ENCODE data around the gene DBET.
"Not testable (repeated sequence)": the region's sequence is repeated elsewhere in the genome, so short reads cannot be mapped to it uniquely, and the experiment has no call there.

DBET gene

DNA sequence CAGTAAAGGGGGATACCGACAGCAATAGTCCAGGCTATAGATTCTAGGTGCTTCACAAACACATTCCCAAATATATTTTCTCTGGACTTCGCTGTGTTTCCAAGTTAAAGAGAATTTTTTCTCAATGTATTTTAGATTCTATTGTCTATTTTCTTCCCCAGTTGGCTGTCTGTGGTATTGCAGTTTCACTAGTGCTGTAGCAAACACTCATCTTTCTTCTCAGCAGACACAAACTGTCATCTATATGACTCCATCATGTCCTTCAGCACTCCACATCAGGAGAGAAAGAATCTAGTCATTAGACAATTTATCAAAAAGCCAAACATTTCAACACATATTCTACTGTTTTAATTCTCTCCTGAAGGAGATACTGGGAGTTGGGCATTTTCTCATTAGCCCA is at the start of gene DBET:
Gene DBET (plus strand): TSS at position 161 of the 400 bp plus-strand sequence.
- DNase-seq (ENCODE audit: low spot score): not testable (repeated sequence)

DNA sequence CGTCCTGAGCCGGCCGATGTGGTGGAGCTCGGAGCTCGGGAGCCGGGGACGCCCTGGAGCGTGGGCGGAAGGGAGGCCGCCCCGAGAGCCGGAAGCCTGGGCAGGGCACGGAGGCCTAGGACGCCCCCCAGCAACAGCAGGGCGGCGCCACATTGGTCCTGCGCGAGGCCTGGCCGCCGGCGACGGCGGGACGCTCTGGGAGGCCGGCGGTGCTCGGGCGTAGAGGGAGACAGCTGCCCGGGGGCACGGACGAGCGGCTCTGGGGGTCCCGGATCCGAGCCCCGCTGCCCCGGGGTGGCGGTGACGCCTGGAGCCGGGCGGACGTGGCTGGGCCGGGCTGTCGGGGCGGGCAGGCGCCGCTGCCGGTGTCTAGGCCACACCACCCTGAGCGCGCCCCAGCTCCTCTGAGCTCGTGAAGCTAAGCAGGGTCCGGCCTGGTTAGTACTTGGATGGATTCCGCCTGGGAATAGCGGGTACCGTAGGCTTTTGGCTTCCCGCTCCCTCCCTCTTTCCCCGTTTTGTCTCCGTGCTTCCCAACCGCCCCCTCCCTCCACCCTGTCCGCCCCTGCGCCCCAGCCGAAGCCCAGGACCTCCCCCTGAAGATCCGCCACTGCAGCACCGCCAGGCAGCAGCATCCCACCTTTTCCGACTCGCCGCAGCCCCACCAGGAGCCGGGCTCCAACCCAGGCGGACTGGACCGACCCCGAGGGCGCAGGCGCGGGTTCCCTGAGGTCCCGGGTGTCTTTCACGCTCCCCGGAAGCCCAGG is 49.3 kb upstream of the DBET start:
- DNase-seq (ENCODE audit: low spot score): no peak

DNA sequence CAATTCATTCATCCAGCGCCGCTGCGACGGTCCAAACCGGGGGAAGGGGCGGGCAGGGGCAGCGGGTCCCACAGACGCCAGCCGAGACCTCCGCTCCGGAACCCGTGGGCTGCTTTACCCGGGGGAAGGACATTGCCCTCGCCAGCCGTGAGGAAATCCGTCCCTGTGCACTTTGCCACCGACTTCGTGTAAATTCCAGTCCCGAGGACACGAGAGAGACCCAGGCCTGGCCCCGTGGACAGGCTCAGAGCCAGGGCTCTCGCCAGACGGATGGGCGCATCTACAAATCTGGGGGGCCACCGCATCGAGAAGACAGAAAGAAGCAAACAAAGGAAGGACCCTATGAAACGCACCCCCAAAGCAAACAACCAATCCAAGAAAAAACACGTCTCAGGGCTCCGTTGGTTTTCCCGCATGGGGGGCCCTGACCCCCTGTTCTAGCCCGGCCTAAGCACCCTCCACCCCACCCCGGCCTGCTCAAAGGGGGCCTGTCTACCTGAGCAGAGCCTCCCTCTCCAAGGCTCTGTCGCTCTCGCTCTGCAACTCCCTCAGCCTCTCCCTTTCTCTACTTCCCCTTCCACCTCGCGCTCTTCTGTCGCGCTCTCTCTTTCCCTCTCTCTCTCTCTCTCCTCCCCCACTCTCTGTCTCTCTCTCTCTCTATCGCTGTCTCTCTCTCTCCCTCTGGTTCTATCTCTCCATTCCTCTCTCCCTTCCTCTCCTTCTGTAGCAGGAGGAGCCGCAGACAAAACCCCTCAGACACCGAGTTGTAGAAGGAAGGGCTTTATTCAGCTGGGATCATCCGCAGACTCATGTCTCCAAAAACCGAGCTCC is 48.5 kb upstream of the DBET start:
- no peak for DNase-seq (ENCODE audit: low spot score)

DNA sequence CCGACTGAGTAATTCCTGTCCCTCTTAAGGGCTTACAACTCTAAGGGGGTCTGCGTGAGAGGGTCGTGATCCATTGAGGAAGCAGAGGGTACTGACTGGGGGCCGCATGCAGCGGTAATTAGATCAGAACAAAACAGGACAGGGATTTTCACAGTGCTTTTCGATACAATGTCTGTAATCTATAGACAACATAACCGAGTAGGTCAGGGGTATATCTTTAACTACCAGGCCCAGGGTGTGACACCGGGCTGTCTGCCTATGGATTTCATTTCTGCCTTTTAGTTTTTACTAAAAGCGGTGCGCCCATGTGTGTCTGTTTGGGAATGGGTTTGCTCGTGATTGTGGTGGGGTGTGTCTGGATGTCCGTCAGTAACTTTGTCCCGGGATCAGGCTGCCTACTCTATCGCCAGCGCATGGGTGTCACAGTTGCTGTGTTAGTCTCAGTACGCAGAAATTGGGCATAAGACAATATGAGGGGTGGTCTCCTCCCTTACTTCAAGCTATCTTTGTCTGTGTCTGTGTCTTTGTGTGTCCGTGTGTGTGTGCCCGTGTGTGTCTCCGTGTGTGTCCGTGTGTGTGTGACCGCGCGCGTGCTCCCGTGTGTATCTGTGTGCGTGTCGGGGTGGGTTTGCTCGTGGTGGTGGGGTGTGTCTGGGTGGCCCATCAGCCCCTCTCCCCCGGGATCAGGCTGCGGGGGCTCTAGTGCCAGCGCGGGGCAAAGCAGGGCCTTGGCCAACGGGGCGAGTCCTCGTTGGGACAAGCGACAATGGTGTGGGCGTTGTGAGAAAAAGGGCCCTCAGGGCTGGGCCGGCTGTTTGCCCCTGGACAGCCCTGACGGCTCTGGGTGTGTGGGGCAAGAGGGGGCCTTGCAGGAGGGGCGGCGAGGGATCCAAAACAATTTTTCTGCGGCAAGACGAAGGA is 47.7 kb upstream of the DBET start:
- no peak for DNase-seq (ENCODE audit: low spot score)

DNA sequence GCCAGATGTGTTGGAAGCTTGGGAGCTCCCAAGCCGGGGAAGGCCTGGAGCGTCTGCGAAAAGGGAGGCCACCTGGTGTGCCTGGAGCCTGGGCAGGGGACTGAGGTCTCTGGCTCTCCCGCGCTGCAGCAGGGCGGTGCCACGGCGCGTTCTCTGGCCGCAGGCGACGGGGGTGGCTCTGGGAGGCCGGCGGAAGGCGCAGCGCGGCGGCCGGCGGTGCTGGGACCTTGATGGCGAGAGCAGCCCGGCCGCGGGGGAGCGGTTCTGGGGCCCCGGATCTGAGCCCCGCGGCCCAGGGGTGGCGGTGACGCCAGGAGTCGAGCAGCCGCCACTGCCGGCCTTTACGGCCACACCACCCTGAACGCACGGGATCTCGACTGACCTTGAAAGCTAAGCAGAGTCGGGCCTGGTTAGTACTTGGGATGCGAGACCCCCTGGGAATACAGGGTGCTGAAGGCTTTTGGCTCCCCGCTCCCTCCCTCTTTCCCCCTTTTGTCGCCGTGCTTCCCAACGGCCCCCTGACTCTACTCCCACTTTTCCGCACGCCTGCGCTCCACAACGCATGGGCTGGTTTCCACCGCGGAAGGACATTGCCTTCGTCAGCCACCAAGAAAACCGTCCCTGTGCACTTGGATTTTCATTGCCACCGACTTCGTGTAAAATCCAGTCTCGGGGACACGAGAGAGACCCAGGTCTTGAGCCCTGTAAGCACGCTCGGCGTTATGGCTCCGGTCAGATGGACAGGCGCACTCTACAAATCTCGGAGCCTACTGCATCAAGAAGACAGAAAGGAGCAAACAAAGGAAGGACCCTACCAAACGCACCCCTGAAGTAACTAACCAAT is 46.7 kb upstream of the DBET start:
- no peak for DNase-seq (ENCODE audit: low spot score)

DNA sequence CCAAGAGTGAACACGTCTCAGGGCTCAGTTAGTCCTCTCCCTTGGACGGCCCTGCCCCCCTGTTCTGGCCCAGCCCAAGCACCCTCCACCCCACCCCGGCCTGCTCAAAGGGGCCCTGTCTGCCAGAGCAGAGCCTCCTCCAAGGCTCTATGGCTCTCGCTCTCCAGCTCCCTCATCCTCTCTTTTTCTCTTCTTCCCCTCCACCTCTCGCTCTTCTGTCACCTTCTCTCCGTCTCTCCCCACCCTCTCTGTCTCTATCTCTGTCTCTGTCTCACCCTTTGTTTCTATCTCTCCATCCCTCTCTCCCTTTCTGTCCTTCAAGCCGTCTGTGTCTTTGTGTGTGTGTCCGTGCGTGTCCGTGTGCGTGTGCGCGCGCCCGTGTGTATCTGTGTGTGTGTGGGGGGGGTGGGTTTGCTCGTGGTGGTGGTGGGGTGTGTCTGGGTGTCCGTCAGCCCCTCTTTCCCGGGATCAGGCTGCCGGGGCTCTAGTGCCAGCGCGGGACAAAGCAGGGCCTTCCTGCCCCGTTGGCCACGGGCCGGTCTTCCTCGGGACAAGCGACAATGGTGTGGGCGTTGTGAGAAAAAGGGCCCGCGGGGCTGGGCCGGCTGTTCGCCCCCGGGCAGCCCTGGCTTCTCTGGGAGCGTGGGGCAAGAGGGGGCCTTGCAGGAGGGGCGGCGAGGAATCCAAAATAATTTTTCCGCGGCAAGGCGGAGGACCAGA is 45.9 kb upstream of the DBET start:
- no peak for DNase-seq (ENCODE audit: low spot score)

DNA sequence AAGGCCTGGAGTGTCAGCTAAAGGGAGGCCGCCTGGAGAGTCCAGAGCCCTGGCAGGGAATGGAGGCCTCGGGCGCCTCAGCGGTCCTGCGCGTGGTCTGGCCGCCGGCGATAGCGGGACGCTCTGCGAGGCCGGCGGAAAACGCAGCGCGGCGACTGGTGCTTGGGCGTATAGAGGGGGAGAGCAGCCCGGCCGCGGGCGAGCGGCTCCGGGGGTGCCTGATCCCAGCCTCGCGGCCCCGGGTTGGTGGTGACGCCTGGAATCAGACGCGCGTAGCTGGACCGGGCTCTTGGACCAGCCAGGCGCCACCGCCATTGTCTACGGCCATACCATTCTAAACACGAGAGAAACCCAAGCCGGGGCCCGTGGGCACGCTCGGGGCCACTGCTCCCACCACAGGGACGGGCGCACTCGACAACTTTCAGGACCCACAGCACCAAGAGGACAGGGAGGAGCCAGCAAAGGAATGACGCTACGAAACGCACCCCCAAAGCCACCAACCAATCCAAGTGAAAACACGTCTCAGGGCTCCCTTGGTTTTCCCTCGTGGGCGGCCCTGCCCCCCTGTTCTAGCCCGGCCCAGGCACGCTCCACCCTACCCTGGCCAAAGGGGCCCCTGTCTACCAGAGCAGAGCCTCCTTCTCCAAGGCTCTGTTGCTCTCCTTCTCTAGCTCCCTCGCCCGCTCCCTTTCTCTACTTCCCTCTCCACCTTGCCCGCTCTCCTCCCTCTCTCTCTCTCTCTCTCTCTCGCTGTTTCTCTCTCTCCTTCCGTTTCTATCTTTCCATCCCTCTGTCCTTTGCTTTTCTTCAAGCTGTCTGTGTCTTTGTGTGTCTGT is 45.1 kb upstream of the DBET start:
- no peak for DNase-seq (ENCODE audit: low spot score)

DNA sequence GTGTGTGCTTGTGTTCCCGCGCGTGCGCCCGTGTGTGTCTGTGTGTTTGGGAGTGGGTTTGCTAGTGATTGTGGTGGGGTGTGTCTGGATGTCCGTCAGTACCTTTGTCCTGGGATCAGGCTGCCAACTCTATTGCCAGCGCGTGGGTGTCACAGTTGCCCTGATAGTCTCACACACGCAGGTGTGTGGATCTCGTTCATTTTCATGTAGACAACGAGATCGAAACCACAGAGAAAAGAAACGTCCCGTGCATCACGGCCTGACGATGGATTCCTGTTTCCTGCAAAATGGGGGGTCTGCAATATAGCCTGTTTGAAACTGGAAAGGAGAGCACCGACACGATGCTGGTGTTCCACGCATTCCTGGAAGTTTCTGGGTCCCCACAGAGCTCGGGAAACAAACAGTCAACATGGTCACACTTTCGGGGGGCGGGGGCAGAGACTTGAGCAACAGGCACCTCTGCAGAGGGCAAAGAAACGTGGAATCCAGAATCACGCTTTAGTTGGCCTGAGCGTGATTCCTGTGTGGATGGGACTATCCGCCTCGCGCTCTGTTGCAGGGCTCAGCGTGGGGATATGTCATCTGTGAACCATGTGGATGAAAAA is 44.3 kb upstream of the DBET start:
- not testable (repeated sequence) for DNase-seq (ENCODE audit: low spot score)

DNA sequence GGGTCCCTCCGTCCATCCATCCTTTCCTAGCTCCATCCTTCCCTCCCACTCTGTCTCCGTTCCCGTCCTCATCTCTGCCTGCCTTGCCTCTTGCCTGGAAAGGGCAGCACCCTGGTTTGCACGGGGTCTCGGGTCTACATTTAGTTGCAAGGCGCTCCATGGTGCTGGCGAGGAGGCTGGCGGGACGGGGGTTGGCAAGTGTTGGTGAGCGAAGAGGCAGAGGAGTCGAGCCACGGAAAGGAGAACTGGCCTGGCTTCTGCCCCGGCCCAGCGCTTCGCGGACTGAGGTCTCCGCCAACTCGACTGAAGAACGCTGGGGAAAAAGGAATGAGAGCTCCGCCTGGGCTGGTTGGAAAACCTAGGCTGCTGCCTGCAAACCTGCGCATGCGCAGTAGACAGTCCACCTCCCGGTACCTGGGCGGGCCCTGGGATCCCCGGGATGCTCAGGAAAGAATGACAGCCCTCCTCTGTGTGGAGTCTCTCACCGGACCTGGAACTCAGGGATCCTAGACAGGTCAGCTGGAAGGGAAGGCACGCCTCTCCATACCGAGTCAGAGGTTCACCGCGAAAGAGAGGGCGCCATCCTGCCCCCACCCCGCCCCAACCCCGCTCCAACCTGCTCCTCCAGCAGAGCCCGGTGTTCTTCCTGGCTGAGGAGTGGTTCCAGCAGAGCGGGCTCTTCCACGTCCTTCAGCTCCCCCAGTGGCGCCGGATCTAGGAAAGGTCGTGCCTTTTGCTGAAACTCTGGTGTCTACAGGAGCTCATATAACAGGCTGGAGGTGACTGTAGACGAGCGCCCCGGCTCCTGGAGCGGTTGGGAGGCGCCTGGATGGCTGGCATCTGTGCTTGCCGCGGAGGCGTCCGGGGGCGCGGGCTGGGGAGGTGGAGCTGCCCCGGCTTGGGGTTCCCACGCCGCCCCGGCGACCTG is 43.2 kb upstream of the DBET start:
- no peak for DNase-seq (ENCODE audit: low spot score)

DNA sequence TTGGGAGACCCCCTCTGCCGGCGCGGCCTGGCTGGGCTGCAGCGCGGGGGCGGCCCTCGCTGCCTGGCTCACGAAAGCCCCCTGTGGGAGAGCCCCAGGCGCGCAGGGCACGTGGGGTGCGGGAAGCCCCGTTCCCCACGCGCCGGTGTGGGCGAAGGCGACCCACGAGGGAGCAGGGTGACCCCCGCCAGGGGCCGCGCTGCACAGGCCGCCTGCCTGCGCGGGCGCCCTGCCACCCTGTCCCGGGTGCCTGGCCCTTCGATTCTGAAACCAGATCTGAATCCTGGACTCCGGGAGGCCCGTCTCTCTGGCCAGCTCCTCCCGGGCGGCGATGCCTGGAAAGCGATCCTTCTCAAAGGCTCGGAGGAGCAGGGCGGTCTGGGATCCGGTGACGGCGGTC is 42.3 kb upstream of the DBET start:
- not testable (repeated sequence) for DNase-seq (ENCODE audit: low spot score)

DNA sequence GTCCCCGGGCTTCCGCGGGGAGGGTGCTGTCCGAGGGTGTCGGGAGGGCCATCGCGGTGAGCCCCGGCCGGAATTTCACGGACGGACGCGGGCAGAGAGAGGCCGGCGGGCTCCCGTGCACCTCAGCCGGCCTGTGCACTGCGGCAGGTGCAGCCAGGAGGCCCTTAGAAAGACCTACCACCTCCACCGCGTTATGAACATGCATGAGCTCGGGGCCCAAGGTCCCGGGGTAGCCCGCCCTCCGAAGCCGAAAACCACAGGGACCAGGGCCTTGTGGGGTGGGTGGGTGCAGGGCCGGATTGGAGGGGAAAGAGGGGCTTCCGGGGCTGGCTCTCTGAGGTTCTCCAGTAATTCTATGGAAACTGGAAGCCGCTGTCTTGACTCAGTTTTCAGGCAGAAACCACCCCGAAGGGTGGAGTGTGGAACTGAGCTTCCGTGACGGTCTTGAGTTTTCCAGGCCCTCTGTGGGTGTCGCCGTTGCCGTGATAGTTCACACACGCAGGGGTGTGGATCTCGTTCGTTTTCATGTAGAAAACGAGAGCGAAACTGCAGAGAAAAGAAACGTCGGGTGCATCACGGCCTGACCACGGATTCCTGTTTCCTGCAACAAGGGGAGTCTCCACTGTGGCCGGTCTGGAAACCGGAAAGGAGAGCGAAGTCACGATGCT is 41.6 kb upstream of the DBET start:
- not testable (repeated sequence) for DNase-seq (ENCODE audit: low spot score)

DNA sequence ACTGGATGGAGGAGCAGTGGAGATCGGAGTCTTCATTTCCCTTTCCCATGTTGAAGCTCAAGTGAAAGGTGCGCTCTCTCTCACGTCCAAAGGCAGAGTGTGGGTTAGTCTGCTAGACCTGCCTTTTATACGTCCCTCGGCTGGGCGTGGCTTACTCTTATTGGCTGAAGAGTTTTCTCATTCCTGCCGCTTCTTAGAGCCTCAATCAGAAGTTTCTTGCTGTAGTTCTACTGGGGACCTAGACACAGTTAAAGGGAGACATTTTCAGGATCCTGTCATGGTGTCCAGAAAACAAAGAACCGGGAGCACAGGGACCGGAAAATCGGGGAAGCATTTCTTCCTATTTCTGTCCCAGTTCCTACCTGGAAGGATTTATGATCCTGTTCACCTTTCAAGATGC is 37.1 kb upstream of the DBET start, which contains the start of gene FRG2:
Gene FRG2 (minus strand): TSS at position 101 of the 400 bp plus-strand sequence. CDS start 52 bp downstream, at position 49.
- DNase-seq (ENCODE audit: low spot score): not testable (repeated sequence)

DNA sequence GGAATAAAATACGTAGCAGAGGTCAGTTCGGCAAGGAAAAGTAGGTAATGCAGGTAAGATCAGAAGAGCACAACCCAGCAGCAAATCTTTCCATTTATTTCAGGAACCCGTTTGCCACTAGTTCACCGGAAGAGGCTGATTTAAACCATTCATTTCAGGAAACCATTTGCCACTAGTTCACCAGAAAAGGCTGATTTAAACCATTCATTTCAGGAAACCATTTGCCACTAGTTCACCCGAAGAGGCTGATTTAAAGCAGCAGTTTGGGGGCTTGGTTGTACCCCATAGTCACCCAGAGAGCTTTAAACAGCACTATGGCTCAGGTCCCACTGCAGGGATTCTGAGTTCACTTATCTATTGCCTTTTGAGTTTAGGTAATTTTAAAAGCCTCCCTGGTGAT is 33.0 kb upstream of the DBET start:
- not testable (repeated sequence) for DNase-seq (ENCODE audit: low spot score)

DNA sequence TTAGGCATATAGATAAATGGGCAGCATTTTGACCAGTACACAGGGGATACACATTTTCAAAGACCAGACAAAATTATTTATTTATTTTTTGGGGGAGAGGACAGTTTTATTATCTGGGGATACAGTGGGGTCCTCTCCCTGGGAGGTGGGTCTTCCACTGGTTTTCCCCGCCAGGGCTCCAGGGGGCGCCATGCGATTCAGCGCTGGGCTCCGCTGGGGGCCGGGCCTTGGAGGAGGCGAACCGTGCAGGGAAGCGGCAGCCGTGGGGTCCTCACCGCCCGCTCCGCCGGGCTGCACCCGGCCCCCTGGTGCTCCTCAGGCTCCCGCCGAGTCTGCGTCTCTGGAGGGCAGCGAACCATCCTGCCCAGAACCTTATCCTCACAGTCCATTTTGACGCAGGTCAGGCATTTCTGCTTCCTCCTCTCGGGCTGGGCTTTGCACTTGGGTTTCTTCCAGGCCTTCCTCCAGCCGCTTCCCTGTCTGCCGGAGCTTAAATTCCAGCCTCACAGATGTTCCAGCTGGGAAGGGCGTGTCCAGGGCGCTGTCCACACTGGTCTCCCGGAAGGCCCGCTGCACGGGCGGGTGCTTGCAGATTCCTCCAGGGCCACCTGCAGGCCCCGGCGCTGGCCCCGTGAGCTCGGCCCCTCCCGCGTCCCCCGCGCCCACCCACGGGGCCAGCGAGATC is 26.5 kb upstream of the DBET start:
- not testable (repeated sequence) for DNase-seq (ENCODE audit: low spot score)

DNA sequence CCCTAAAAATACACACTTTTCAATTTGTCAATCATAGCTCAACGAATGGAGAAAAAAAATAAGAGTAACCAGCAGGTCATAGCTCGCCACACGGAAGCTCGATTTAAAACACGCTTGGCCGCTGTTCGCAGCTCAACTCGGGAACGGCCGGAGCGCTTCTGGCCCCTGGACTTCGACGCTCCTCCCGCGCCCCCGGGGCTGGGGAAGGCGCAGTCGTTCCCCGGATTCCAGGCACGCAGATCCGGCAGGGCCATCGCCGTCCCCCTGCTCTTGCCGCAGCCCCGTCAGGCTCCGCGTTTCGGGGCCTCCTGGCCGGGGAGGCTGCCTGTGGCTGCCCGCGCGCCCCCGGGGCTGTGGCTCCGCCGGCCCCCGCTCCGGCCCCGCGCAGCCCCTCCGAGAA is 23.4 kb upstream of the DBET start:
- DNase-seq (ENCODE audit: low spot score): not testable (repeated sequence)

DNA sequence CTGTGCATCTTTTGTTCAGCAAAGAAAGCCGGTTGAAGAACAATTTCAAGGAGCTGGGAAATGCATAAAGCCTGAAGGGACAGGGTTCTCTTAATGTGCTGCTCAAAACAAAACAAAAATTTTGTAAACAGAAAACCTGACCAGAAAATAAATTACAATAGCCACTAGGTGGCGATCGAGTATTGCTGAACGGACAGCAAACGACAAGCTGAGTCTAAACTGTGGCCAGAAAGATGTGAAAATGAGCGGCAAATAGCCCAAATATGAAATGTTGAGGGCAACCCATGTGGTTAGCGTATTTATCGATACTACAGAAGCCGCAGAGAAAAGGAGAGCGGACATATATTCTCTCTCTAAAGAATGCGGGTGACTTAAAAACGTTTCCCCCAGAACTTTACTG is 16.7 kb upstream of the DBET start:
- not testable (repeated sequence) for DNase-seq (ENCODE audit: low spot score)

Measured in HuH-7 (cell line).